ENCODE results near the gene SRRM5.
A peak's percentile ranks its signal among the peaks of the same experiment; 100 is the strongest.

Gene SRRM5

GRCh38 chr19:43662487-43662886 is 50.6 kb downstream of the SRRM5 start:
- TF ChIP-seq, protein P1, sequence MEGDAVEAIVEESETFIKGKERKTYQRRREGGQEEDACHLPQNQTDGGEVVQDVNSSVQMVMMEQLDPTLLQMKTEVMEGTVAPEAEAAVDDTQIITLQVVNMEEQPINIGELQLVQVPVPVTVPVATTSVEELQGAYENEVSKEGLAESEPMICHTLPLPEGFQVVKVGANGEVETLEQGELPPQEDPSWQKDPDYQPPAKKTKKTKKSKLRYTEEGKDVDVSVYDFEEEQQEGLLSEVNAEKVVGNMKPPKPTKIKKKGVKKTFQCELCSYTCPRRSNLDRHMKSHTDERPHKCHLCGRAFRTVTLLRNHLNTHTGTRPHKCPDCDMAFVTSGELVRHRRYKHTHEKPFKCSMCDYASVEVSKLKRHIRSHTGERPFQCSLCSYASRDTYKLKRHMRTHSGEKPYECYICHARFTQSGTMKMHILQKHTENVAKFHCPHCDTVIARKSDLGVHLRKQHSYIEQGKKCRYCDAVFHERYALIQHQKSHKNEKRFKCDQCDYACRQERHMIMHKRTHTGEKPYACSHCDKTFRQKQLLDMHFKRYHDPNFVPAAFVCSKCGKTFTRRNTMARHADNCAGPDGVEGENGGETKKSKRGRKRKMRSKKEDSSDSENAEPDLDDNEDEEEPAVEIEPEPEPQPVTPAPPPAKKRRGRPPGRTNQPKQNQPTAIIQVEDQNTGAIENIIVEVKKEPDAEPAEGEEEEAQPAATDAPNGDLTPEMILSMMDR (conservative IDR thresholded peaks at IDR 0.05; ENCODE audit: low read depth, low read length) = peak; percentile 54
- no peak for DNase-seq (ENCODE audit: low read depth)

DNA sequence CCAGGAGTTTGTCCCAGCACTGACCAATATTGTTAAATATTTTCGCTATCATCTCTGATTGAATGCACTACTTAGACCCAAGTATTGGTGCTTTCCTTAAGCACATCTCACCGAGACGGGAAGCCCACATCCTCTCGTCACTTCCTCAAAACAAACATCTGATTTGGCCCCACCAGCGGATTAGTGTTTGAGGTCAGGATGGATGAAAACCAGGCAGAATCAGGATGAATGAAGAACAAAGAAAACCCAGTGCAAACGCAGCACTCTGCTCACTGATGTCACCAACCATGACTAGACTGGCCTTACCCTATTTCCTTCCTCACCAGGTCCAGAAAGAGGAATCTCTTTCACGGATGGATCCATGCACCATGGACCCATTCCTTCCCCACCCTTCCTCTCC is 52.1 kb downstream of the SRRM5 start:
- no peak overlapping the region for H3K4me3 ChIP-seq (ENCODE audit: low read length)
- TF ChIP-seq, protein P1 (conservative IDR thresholded peaks at IDR 0.05; ENCODE audit: low read depth, low read length) = no peak
- no peak for DNase-seq (ENCODE audit: low read depth)

More at GRCh38 chr19:43662487-43662886, 50.6 kb downstream of the SRRM5 start:
- H3K4me3 ChIP-seq (ENCODE audit: low read length) = no peak overlapping the region

All from retinal pigment epithelial cell (primary cell).